ENCODE data around the gene C1orf50. TPM values are rescaled to one million over a fixed set of nuclear protein-coding genes. Genes with fewer than 3 reads are reported as not detected.

Gene C1orf50
- total RNA-seq, 5 donors from 2014 or later (not counting 1 experiment from before 2014, with no cell fraction given) = 12.4 to 15.3 (median 13.9) TPM

Other genes with a start within 250 kb of the C1orf50 start
- gene PPIH, start 108.8 kb upstream of the C1orf50 start, total RNA-seq = 10 to 100 TPM; 37.4 to 43.1 (median 41.3) TPM
- gene YBX1, start 84.8 kb upstream of the C1orf50 start, total RNA-seq = 100 to 1,000 TPM; 274 to 340 (median 307) TPM
- under 1 TPM in 1 of 5 donors, not detected in 4; 0.18 TPM for gene CLDN19, start 27.0 kb upstream of the C1orf50 start, total RNA-seq
- 10 to 100 TPM; 23.5 to 62.9 (median 58.3) TPM for gene P3H1, start 221 bp upstream of the C1orf50 start, total RNA-seq
- 1 to 10 TPM in 2 of 5 donors, under 1 TPM in 3; 0.20 to 1.7 (median 0.88) TPM for gene TMEM269, start 17.7 kb downstream of the C1orf50 start, total RNA-seq
- 1 to 10 TPM; 5.7 to 7.6 (median 6.7) TPM for gene ERMAP, start 49.9 kb downstream of the C1orf50 start, total RNA-seq
- 10 to 100 TPM; 15.8 to 19.7 (median 18.7) TPM for gene SVBP, start 50.1 kb downstream of the C1orf50 start, total RNA-seq
- 10 to 100 TPM in 3 of 5 donors, 1 to 10 TPM in 2; 4.7 to 14.9 (median 13.0) TPM for gene ZNF691, start 79.4 kb downstream of the C1orf50 start, total RNA-seq
- gene SLC2A1, start 191.6 kb downstream of the C1orf50 start, total RNA-seq = 10 to 100 TPM; 72.0 to 91.7 (median 83.9) TPM